ENCODE measurements around the gene SLC46A3. TPM values are rescaled to one million over a fixed set of nuclear protein-coding genes. Genes with fewer than 3 reads are reported as not detected.
"Not testable (repeated sequence)": the region's sequence is repeated elsewhere in the genome, so short reads cannot be mapped to it uniquely, and the experiment has no call there.

Gene SLC46A3
- total RNA-seq, 2 donors from 2014 or later: 6.6 to 11.7 TPM

DNA sequence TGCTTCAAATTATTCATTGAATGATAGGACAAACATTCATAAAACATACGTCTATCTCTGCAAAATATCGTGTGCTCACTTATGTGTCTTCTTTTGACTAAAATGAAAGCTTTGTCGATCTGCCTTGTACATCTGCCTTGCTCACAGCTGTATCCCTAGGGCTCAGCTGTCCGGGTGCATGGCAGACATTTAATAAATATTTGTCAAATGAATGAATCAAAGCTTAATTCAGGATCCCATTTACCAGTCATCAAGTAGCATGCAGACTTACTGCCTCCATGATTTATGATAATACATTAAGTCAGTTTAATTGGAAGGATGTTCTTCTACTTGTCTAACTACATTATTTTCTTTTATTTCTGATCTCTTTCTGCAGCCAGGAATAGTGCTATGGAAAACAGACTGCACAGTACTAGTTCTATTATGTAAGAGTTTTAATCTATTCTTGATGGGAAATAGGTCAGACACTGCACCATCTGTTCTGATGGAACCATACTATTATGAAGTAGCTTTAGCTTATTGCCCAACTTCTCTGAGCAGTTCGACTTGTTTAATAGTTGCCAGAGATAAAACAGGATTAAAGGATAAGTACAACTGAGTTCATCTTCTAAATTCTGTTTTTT, 13.2 kb downstream of the SLC46A3 start:
- 75 to 79% methylated on average over 5 of the region's 5 CpGs for WGBS, 2 donors
- Histone ChIP-seq H3K27me3 (no peaks in the 10 kb centered on the region), H3K27ac (no peak overlapping the region), H3K9me3 (no peaks in the 10 kb centered on the region), H3K4me1 (no peaks in the 10 kb centered on the region), H3K4me3 (no peak overlapping the region), H3K36me3 (replicated peaks in 1 of 2; ENCODE audit: insufficient read depth in 1 of 2, low read depth in 2 of 2) (peaks cover 0 to 2% of the 10 kb centered on the region in 2 donors)
- DNase-seq (no peak), ATAC-seq (peak; percentile 30)
- intact Hi-C loops (cut with DNase I): no loop called here
- TF ChIP-seq POLR2A (IDR thresholded peaks at IDR 0.05): no peak
- TF ChIP-seq, protein P1, sequence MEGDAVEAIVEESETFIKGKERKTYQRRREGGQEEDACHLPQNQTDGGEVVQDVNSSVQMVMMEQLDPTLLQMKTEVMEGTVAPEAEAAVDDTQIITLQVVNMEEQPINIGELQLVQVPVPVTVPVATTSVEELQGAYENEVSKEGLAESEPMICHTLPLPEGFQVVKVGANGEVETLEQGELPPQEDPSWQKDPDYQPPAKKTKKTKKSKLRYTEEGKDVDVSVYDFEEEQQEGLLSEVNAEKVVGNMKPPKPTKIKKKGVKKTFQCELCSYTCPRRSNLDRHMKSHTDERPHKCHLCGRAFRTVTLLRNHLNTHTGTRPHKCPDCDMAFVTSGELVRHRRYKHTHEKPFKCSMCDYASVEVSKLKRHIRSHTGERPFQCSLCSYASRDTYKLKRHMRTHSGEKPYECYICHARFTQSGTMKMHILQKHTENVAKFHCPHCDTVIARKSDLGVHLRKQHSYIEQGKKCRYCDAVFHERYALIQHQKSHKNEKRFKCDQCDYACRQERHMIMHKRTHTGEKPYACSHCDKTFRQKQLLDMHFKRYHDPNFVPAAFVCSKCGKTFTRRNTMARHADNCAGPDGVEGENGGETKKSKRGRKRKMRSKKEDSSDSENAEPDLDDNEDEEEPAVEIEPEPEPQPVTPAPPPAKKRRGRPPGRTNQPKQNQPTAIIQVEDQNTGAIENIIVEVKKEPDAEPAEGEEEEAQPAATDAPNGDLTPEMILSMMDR (IDR thresholded peaks at IDR 0.05): no peak

DNA sequence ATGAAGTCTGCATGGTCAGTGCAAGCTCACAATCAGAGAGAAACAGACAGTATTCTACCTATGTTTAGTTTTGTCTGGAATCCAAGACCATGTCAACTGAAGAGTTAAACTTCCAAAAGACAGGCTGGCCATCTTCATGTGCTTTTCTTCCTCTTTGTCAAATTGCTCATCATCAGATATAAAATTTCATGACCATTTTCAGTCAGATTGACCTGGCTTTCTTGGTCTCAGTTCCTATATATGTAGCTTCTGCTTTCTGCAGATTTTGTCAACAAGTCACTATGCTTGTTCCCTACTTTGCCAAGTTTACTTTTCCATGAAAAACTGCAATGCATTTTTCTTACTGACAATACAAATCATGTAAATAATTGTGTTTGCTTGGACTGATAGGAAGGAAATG, 13.9 kb downstream of the SLC46A3 start:
- ATAC-seq (no peak), DNase-seq (no peak)
- Histone ChIP-seq H3K36me3 (replicated peaks in 1 of 2; ENCODE audit: insufficient read depth in 1 of 2, low read depth in 2 of 2) (peaks cover 4 to 6% of the 10 kb centered on the region in 2 donors), H3K4me1 (no peaks in the 10 kb centered on the region), H3K27ac (no peak overlapping the region), H3K9me3 (no peaks in the 10 kb centered on the region), H3K4me3 (no peak overlapping the region), H3K27me3 (no peaks in the 10 kb centered on the region)
- TF ChIP-seq, protein P1 (IDR thresholded peaks at IDR 0.05): no peak
- TF ChIP-seq POLR2A (IDR thresholded peaks at IDR 0.05): no peak
- intact Hi-C loops (cut with DNase I): no loop called here

DNA sequence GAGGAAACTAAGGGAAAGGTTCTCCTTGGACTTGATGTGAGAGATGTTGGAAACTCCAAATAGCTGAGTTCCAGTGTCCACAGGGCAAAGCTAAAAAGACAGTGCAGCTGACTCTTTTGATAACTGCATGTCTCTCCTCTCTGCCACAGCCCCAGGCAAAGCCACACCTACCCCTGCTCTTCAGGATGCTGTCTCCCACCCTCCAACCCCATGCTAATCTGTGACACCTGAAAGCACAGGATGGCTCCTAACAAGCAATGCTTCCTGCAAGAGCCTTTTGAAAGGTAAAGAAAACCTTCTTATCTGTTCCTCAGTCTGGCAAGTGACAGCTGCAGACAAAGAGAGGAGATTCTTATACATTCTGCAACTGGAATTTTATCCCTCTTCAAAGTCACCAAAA, 14.5 kb downstream of the SLC46A3 start:
- Histone ChIP-seq H3K9me3 (no peaks in the 10 kb centered on the region), H3K27me3 (no peaks in the 10 kb centered on the region), H3K27ac (no peak overlapping the region), H3K36me3 (replicated peaks in 1 of 2; ENCODE audit: insufficient read depth in 1 of 2, low read depth in 2 of 2) (peaks cover 6% of the 10 kb centered on the region in 2 donors), H3K4me1 (no peaks in the 10 kb centered on the region), H3K4me3 (no peak overlapping the region)
- DNase-seq (no peak), ATAC-seq (no peak)
- TF ChIP-seq, protein P1 (IDR thresholded peaks at IDR 0.05): no peak
- no peak for TF ChIP-seq POLR2A (IDR thresholded peaks at IDR 0.05)
- intact Hi-C loops (cut with DNase I): no loop called here

DNA sequence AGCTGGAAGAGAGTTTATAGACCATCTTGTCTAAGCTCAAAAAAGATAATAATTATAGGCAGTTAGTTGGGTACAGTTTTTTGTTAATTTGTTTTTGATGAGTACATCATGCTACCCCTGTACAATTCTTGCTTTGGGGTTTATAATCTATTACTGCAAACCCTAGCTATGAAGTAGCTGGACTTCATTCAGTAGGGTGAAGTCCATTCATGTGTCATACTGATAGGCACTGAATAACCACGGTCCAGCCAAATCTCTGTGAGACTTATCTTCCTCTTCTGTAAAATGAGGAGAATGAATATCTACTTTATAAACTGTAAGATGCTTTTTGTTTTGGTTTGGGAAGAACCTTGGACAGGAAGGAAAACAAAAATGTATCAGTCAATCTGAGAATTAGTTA, 19.5 kb downstream of the SLC46A3 start:
- Histone ChIP-seq H3K4me1 (no peaks in the 10 kb centered on the region), H3K36me3 (replicated peaks in 1 of 2; ENCODE audit: insufficient read depth in 1 of 2, low read depth in 2 of 2) (peaks cover 6% of the 10 kb centered on the region in 2 donors), H3K27ac (no peak overlapping the region), H3K9me3 (no peaks in the 10 kb centered on the region), H3K4me3 (no peak overlapping the region), H3K27me3 (no peaks in the 10 kb centered on the region)
- DNase-seq: no peak
- no peak for TF ChIP-seq POLR2A (IDR thresholded peaks at IDR 0.05)
- TF ChIP-seq, protein P1 (IDR thresholded peaks at IDR 0.05): no peak
- no peak for ATAC-seq
- WGBS, 2 donors: 71 to 74% methylated on average over 1 of the region's 1 CpG
- intact Hi-C loops (cut with DNase I): no loop called here

DNA sequence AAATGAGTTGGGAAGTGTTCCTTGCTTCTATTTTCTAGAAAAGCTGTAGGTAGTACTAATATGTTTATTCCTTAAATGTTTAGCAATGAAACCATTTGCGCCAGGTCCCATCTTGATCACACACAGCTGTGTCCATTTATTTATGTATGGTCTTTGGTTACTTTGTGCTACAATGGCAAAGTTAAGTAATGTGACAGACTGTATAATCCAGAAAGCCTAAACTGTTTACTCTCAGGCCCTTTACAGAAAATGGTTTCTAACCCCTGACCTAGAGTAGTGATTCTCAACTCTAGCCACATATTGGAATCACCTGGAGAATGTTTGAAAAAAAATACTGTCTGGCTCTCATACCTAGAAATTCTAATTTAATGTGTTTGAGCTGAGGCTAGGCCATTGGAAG, 21.3 kb downstream of the SLC46A3 start:
- TF ChIP-seq, protein P1 (IDR thresholded peaks at IDR 0.05): no peak
- TF ChIP-seq POLR2A (IDR thresholded peaks at IDR 0.05): no peak
- Histone ChIP-seq H3K9me3 (no peaks in the 10 kb centered on the region), H3K27me3 (no peaks in the 10 kb centered on the region), H3K4me1 (no peaks in the 10 kb centered on the region), H3K27ac (no peak overlapping the region), H3K36me3 (replicated peaks in 1 of 2; ENCODE audit: insufficient read depth in 1 of 2, low read depth in 2 of 2) (peaks cover 6% of the 10 kb centered on the region in 2 donors), H3K4me3 (no peak overlapping the region)
- intact Hi-C loops (cut with DNase I): no loop called here
- no peak for ATAC-seq
- 94 to 100% methylated on average over 1 of the region's 1 CpG for WGBS, 2 donors
- no peak for DNase-seq

DNA sequence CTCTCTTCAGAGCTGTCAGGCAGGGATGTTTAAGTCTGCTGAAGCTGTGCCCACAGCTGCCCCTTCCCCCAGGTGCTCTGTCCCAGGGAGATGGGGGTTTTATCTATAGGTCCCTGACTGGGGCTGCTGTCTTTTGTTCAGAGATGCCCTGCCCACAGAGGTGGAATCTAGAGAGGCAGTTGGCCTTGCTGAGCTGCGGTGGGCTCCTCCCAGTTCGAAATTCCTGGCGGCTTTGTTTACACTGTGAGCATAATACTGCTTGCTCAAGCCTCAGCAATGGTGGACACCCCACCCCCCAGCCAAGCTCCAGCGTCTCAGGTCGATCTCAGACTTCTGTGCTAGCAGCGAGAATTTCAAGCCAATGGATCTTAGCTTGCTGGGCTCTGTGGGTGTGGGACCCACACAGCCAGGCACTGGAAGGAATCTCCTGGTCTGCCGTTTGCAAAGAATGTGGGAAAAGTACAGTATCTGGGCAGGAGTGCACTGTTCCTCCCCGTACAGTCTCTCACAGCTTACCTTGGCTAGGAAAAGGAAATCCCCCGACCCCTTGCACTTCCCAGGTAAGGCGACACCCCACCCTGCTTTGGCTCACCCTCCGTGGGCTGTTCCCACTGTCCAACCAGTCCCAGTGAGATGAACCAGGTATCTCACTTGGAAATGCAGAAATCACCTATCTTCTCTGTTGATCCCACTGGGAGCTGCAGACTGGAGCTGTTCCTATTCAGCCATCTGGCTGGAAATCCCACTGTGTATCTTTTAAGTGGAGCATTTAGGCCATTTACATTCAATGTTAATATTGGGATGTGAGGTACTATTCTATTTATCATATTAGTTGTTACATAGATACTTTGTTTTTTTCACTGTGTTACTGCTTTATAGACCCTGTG, 24.9 kb downstream of the SLC46A3 start:
- H3K36me3 ChIP-seq (replicated peaks in 1 of 2; ENCODE audit: insufficient read depth in 1 of 2, low read depth in 2 of 2); H3K27me3 ChIP-seq; DNase-seq; intact Hi-C loops (cut with DNase I); H3K9me3 ChIP-seq; H3K4me1 ChIP-seq; ATAC-seq; H3K27ac ChIP-seq; H3K4me3 ChIP-seq: not testable (repeated sequence)
- 19 to 25% methylated on average over 4 to 11 of the region's 11 CpGs for WGBS, 2 donors

Measured in body of pancreas (tissue), 4 donors.